Measurements from ENCODE around the gene EXOC3L4.

Gene EXOC3L4

DNA sequence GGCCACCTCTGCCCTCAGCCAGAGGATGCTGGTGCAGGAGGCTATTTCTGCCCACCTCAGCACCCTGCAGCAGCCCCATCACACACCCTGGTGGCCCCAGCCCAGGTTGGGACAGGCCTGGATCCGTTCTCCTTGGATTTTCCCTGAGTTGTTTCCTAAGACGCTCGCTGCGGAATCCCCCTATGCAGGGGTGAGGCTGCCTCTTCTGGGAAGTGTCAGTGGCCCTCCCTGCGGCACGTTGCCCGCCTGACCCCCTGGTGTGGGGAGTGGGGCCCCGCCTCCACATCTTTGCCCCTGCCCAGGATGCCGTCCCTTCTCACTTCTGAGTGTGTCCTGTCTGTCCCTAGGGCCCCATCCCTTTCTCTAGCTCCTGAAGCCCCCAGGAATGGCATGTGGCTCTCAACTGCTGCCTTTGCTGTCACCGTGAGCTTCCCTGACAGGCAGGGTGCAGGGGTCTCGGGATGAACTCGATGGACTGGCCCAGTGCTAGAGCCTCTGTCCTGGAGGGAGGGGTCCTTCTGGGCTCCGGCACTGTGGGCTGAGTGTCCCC is 594 bp upstream of the EXOC3L4 start:
- no peak for DNase-seq

DNA sequence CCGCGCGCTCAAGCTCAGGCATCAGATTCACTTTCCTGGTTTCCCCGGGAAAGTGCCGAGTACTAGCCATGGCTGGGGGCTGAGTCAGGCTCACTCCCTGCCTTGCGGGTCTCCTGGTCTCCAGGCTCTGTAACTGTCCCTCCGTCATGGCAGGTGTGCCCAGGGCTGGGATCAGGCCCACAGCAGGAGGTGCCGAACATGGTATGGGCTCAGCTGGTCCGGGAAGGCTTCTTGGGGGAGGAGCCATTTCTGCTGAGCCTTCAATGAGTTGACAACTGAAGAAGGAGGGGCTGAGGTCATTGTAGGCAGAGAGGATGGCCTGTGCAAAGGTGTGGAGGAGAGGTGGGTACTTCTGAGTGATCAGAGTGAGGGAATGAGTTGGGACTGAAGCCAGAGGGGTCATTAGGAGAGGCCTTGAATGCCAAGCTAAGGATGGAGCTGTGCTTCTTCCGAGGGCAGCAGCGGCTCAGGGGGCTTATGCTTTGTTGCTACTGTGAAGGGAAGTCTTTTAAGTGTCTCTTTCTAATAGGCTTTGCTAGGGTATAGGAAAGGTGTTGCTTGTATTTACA is 769 bp downstream of the EXOC3L4 start:
- DNase-seq, result no peak

DNA sequence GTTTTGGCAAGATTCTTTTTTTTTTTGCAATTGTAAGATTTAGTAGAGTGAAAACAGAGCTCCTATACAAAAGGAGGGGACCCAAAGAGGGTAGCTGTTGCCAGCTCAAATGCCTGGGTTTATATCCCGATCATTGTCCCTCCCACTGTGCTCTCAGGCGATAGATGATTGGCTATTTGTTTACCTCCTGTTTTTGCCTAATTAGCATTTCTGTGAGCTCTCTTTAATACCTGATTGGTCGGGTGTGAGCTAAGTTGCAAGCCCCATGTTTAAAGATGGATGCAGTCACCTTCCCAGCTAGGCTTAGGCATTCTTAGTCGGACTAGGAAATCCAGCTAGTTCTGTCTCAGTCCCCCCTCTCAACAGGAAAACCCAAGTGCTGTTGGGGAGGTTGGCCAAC is 1.9 kb downstream of the EXOC3L4 start:
- DNase-seq, result no peak

DNA sequence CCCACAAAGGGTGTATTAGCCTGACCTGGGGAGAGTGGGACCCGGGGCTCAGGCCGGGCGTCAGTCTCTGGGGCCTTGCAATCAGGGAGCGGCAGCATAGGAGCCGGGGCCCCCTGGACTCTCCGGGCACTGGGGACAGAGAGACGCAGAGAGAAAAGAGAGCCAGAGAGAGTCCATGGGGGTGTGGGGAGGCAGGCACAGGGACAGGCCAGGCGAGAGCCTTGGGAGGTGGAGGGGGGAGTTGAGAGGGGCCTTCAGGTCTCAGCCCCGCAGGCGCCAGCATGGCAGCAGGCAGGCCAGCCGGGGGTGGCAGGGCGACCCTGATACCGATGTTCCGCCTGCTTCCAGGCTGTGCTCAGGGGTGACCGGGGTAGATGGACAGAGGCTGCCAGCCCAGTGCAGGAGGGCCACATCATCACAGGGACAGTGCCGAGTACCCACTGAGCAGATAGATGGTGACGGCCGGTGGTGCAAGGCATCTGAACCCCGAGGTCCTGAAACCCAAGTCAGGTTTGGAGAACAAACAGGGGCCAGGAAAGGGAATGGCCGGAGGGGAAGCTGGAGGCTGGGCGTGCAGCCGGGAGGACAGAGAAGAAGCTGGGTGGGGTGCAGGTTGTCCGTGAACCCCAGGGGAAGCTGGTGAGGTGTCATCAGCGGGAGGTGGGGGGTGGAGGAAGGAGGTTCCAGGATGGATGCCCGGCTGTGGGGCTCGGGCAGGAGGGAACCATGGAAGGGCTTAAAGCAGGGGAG is 2.9 kb downstream of the EXOC3L4 start:
- DNase-seq, result no peak

DNA sequence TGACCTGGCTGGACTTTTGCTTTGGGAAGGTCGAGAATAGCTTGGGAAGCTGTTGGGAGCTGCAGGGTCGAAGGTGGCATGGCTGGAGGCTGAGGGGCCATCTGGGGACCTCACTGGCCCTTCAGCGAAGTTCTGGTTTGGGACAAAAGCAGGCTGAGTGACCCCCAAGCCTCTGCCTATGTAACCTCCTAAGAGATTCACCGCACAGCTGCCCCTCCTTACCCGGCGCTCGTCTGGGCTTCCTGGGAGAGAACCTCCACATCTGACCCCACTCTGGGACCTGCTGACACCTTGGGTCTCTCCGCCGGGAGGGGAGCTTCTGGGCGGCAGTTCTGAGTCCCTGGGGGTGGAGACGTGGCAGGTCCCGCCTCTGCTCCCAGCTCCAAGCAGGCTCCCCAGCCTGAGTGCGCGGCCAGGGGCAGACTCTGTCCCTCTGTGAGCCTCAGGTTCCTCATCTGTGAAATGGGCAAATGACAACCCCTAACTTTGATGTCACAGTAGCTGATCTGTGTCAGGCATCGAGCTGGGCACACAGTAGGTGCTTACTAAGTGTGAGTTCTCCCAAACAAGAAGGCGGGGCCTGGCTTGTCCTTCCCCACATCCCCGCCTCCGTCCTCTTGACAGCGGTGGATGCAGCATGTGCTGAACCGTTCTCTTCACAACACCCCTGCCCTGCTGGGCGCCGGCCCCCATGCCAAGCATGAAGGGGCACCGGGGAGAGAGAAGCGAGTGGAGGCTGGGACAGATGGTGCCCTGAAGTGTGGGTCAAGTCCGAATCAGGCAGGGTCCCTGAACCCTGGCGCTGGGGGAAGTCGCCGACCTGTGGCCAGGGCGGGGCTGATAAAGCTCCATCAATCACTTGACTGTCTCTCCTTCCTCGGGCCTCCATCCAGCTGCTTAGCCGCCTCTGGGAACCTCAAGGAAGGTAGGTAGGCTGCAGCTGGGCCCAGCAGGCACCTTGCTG is 3.8 kb downstream of the EXOC3L4 start:
- DNase-seq, result no peak

GRCh38 chr14:103099081-103099732 is 4.7 kb downstream of the EXOC3L4 start:
- DNase-seq, result no peak

- no peak for DNase-seq
Observed at GRCh38 chr14:103099733-103100280, 5.3 kb downstream of the EXOC3L4 start.

- DNase-seq, result no peak
Observed at GRCh38 chr14:103100281-103101121, 6.0 kb downstream of the EXOC3L4 start.

DNA sequence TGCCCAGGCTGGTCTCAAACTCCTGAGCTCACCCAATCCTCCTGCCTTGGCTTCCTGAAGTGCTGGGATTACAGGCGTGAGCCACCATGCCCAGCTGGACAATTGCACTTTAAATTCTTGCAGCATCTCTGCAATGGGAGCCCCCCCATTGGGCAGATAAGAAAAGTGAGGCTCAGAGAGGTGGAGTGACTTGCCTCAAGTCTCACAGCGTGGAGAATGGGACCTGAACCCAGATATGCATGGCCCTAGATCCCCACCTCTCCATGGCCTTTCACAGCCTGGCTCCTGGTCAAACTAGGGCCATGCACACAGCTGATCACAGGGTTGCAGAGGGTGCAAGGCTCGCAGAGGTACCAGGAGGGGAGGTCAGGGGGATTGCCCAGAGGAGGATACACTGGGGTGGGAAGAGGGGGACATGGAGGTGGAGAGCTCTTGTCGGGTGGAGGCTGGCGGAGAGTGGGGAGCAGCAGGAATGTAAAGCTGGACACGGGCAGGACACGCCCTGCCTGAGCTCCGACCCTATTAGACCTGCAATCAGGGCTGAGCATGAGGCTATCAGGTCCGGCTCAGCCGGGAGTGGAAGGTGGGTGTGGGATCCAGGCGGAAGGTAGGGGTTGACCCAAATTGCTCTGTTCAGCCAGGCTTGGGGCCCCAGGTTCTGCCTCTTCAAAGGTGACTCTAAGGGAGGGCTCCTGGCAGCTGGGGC is 6.9 kb downstream of the EXOC3L4 start:
- DNase-seq, result no peak

- DNase-seq, result no peak
Observed at GRCh38 chr14:103101963-103102688, 7.6 kb downstream of the EXOC3L4 start.

- no peak for DNase-seq
Observed at GRCh38 chr14:103102689-103103260, 8.2 kb downstream of the EXOC3L4 start.

DNA sequence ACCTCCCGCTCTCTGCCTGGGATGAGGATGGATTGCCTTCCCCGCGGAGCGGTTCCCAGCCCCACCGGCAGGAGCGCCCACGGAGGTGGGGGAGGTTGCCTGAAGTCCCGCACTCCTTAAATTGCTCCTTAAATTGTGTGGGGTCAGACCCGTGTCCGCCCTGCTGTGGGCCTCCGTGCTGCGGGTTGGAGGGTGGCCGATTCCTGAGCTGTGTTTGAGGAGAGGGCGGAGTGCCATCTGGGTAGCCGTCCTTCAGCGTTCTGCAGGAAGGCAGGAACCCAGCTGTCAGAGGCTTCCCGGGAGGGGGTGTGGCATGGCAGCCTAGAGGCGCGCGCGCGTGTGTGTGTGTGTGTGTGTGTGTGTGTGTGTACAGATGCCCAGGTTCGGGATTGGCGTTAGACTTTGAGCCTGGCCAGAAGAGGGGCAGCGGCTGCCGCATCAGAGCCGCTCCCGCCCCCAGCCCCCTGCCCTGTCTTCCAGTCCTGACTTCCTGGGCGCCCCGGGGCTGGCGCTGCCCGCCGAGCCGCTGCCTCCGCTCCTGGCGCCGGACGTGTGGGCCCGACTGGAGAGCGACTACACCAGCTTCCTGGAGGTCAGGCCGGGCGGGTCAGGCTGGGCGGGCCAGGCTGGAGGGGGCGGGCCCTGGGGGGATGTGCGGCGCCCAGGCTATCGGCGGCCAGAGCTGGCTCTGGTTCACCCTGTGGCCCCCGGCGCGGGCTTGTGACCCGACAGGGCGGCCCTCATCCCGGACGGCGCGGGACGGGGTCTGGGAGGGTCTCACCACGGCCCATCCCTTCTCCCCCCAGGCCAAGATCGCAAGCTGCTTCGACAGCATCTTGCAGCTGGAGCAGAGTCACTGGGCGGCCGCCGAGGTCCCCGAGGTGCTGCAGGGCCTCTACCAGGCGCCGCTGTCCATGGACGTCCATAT is 9.2 kb downstream of the EXOC3L4 start:
- peak; percentile 84 for DNase-seq

- DNase-seq, result no peak
Observed at GRCh38 chr14:103104389-103104653, 9.8 kb downstream of the EXOC3L4 start.

- peak; percentile 77 for DNase-seq
Observed at GRCh38 chr14:103104654-103105452, 10.3 kb downstream of the EXOC3L4 start.

GRCh38 chr14:103105580-103106150 is 11.1 kb downstream of the EXOC3L4 start:
- DNase-seq, result no peak

DNA sequence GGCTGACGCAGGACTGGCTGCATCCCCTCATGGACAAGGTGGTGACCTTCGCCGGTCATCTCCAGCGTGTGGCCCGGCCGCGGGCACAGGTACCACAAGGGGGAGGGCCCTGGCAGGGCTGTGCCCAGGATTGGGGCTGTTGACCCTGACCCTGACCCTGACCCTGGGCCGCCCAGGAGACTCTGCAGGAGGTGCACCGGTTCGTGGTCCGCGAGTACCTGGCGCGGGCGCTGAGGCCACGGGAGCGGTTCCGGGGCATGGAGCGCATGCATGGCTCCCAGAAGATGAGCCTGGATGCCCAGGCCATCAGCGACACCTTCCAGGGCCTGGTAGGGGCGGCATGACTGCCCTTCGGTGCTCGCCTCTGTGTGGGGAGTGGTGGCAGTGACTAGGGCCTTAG is 12.9 kb downstream of the EXOC3L4 start:
- DNase-seq, result no peak

DNA sequence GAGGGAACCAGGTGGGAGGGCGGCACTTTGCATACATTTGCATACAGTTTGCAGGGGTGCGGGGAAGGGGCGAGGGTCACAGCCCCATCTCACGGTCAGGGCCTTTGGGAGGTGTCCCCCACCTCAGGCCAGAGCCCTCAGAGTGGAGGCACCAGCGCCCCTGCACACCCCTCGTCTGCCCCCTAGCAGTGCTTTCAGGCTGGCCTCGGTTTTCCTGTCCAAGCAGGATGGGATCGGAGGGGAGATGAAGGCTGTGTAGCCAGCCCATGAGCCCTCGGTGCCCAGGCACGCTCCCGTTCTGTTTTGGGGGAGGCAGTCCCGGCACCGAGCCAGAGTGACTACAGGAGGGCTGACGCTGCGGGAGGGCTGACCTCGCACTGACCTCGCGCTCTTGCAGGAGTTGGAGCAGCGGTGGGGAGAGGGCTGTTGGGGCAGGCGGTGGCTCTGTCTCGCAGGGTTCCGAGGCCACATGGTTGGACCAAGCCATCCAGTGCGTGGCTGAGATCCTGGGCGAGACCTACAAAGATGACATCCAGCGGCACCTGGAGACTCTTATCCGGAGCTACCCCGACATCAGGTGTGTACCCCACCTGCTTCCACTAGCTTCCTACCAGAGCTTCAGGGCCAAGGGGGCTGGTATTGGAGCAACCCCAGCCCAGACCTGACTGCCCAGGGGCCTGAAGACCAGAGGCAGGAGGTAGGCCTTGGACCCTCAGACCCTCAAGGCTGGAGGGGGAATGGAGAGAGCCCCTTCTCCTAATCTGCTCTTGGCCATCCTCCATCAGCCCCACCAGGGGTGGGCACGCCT is 13.6 kb downstream of the EXOC3L4 start:
- DNase-seq, result no peak
